GM06990 (cell line): Measurements from ENCODE around the gene GLS.

ENCODE experiments used
- DNase-seq: peaks from one replicate; pipeline ENCODE4 v3.0.0-alpha.2; 2011; ENCODE audit not compliant: insufficient read length; ENCODE audit errors: extremely low read depth
- H3K27me3 ChIP-seq: replicated peaks from 2 replicates; pipeline ENCODE4 v1.6.0; 2011; ENCODE audit warnings: low read length; ENCODE audit not compliant: control insufficient read depth, insufficient read depth
- H3K36me3 ChIP-seq: 2 replicates; pipeline ENCODE4 v1.5.1; 2011; ENCODE audit warnings: low read length; ENCODE audit not compliant: control insufficient read depth, insufficient read depth
- H3K4me3 ChIP-seq: replicated peaks from 2 replicates; pipeline ENCODE4 v1.5.1; 2011; ENCODE audit warnings: low read depth, mild to moderate bottlenecking, control low read depth, low read length
- CTCF ChIP-seq: IDR thresholded peaks from 2 replicates; pipeline ENCODE4 v1.5.1; 2011; ENCODE audit warnings: low read length, control low read depth, mild to moderate bottlenecking, inconsistent platforms; ENCODE audit not compliant: insufficient read depth, poor library complexity, severe bottlenecking

The GLS gene

GRCh38 chr2:190932514-190932913 is 51.9 kb downstream of the GLS start:
- no peak overlapping the region for H3K4me3 ChIP-seq
- no peaks in the 10 kb centered on the region; the same call in 1 of the 2 replicates for H3K36me3 ChIP-seq
- no peak for DNase-seq
- no peak for TF ChIP-seq CTCF
- H3K27me3 ChIP-seq: no peaks in the 10 kb centered on the region

GRCh38 chr2:190933361-190933760 is 52.7 kb downstream of the GLS start:
- no peaks in the 10 kb centered on the region; the same call in 1 of the 2 replicates for H3K36me3 ChIP-seq
- no peak for DNase-seq
- TF ChIP-seq CTCF: no peak

GRCh38 chr2:190935054-190935453 is 54.4 kb downstream of the GLS start:
- DNase-seq: no peak
- TF ChIP-seq CTCF: no peak
- Histone ChIP-seq H3K36me3 (no peaks in the 10 kb centered on the region; the same call in 1 of the 2 replicates), H3K4me3 (no peak overlapping the region), H3K27me3 (no peaks in the 10 kb centered on the region)

More at GRCh38 chr2:190933361-190933760, 52.7 kb downstream of the GLS start:
- H3K27me3 ChIP-seq: no peaks in the 10 kb centered on the region
- no peak overlapping the region for H3K4me3 ChIP-seq

- DNase-seq: no peak
- no peak overlapping the region for H3K4me3 ChIP-seq
- no peak for TF ChIP-seq CTCF
- H3K36me3 ChIP-seq: no peaks in the 10 kb centered on the region
- no peaks in the 10 kb centered on the region for H3K27me3 ChIP-seq
Observed at GRCh38 chr2:190938771-190939335, 58.2 kb downstream of the GLS start.

- no peak for TF ChIP-seq CTCF
- no peak for DNase-seq
Observed at GRCh38 chr2:190940454-190940853, 59.8 kb downstream of the GLS start.

GRCh38 chr2:190941571-190941970 is 61.0 kb downstream of the GLS start:
- H3K4me3 ChIP-seq: no peak overlapping the region
- no peaks in the 10 kb centered on the region for H3K27me3 ChIP-seq
- no peaks in the 10 kb centered on the region for H3K36me3 ChIP-seq
- no peak for TF ChIP-seq CTCF
- no peak for DNase-seq

More at GRCh38 chr2:190940454-190940853, 59.8 kb downstream of the GLS start:
- Histone ChIP-seq H3K4me3 (no peak overlapping the region), H3K36me3 (no peaks in the 10 kb centered on the region), H3K27me3 (no peaks in the 10 kb centered on the region)
